Activated T-cell treated with anti-CD3 and anti-CD28 coated beads for 4 hours (primary cell): ENCODE measurements around the gene GH2.

Experiments
- DNase-seq: peaks from one replicate; pipeline ENCODE4 v3.0.0-alpha.2; 2020

GH2 gene

GRCh38 chr17:63838631-63839171 is 43.0 kb downstream of the GH2 start:
- no peak for DNase-seq

GRCh38 chr17:63837962-63838600 is 43.7 kb downstream of the GH2 start:
- no peak for DNase-seq

GRCh38 chr17:63837480-63837879 is 44.3 kb downstream of the GH2 start:
- DNase-seq = no peak

- no peak for DNase-seq
Measured at GRCh38 chr17:63836811-63837210, 44.9 kb downstream of the GH2 start.

GRCh38 chr17:63835167-63835720 is 46.5 kb downstream of the GH2 start:
- no peak for DNase-seq

- DNase-seq = no peak
Measured at GRCh38 chr17:63834431-63835166, 47.1 kb downstream of the GH2 start.

GRCh38 chr17:63833741-63834373 is 47.9 kb downstream of the GH2 start:
- no peak for DNase-seq

GRCh38 chr17:63833026-63833740 is 48.6 kb downstream of the GH2 start:
- DNase-seq = no peak

GRCh38 chr17:63832455-63832854 is 49.3 kb downstream of the GH2 start:
- no peak for DNase-seq

- no peak for DNase-seq
Measured at GRCh38 chr17:63832014-63832413, 49.7 kb downstream of the GH2 start.

GRCh38 chr17:63831505-63831904 is 50.2 kb downstream of the GH2 start:
- DNase-seq = no peak

GRCh38 chr17:63830904-63831491 is 50.7 kb downstream of the GH2 start:
- DNase-seq = no peak

GRCh38 chr17:63830278-63830677 is 51.5 kb downstream of the GH2 start:
- DNase-seq = no peak
